Left colon (tissue), 2 donors: Measurements from ENCODE around the gene PLEKHM1. TPM values are rescaled to one million over a fixed set of nuclear protein-coding genes. Genes with fewer than 3 reads are reported as not detected.
A peak's percentile ranks its signal among the peaks of the same experiment; 100 is the strongest.
"Not testable (repeated sequence)": the region's sequence is repeated elsewhere in the genome, so short reads cannot be mapped to it uniquely, and the experiment has no call there.

Experiments
- ATAC-seq: fragments of 200-7000 bp; cut with Tn5 transposase; one replicate; pipeline ENCODE4 v1.9.1; 2020; ENCODE audit warnings: mild to moderate bottlenecking, moderate library complexity
- DNase-seq, 2 donors: peaks; one replicate each; pipeline ENCODE4 v3.0.0-alpha.2; 2020
- intact Hi-C, 2 donors: fragments of 100-400 bp; cut with DNase I in 1 of 2; cut with micrococcal nuclease in 1 of 2; formaldehyde crosslinking; loops; one replicate each; pipeline versions ENCODE4 v1.11.2 to v1.14.0; 2022; cut with DNase I, micrococcal nuclease
- total RNA-seq, 2 donors: library from RNA; stranded (reverse); fragmentation: NEBNext Ultra II Directional; extraction: Animal tissue kit (Norgen Biotek cat#: 25700); gene quantifications; one replicate each; pipeline ENCODE4 v1.2.1, GENCODE V29; 2021
- donor health status: DM: no; HTN: no; CAD: no.
- donor health status: DM: yes; HTN: yes; CAD: no.

PLEKHM1 gene
- total RNA-seq, 2 donors from 2014 or later, result 56.9 to 73.7 TPM

- intact Hi-C loops, DNase-seq: not testable (repeated sequence)
- peak; percentile 65 for ATAC-seq
Measured at GRCh38 chr17:45469204-45469563, 21.3 kb downstream of the PLEKHM1 start.

GRCh38 chr17:45468293-45469203, 22.0 kb downstream of the PLEKHM1 start:
- ATAC-seq (peak; percentile 79), DNase-seq (peak in 1 of 2 donors; percentile 27)
- intact Hi-C loops, result not testable (repeated sequence)

GRCh38 chr17:45461524-45462327, 28.8 kb downstream of the PLEKHM1 start:
- DNase-seq, result peak; percentile 57 to 81
- peak; percentile 98 for ATAC-seq
- intact Hi-C loops, result not testable (repeated sequence)

- DNase-seq, ATAC-seq, intact Hi-C loops: not testable (repeated sequence)
Measured at GRCh38 chr17:45460422-45460821, 30.1 kb downstream of the PLEKHM1 start.

GRCh38 chr17:45454341-45454740, 36.2 kb downstream of the PLEKHM1 start:
- ATAC-seq, DNase-seq, intact Hi-C loops: not testable (repeated sequence)

GRCh38 chr17:45453731-45454130, 36.8 kb downstream of the PLEKHM1 start:
- DNase-seq, ATAC-seq, intact Hi-C loops: not testable (repeated sequence)

GRCh38 chr17:45453225-45453534, 37.3 kb downstream of the PLEKHM1 start:
- ATAC-seq, DNase-seq, intact Hi-C loops: not testable (repeated sequence)

- DNase-seq, intact Hi-C loops, ATAC-seq: not testable (repeated sequence)
Measured at GRCh38 chr17:45452329-45453224, 37.9 kb downstream of the PLEKHM1 start.

GRCh38 chr17:45451660-45452059, 38.9 kb downstream of the PLEKHM1 start:
- not testable (repeated sequence) for DNase-seq

GRCh38 chr17:45451131-45451530, 39.4 kb downstream of the PLEKHM1 start:
- intact Hi-C loops, result no loop called here
- DNase-seq (no peak), ATAC-seq (no peak)

More at GRCh38 chr17:45451660-45452059, 38.9 kb downstream of the PLEKHM1 start:
- intact Hi-C loops, ATAC-seq: not testable (repeated sequence)

GRCh38 chr17:45449708-45450329, 40.7 kb downstream of the PLEKHM1 start:
- DNase-seq, intact Hi-C loops: not testable (repeated sequence)

GRCh38 chr17:45449260-45449659, 41.3 kb downstream of the PLEKHM1 start:
- DNase-seq, intact Hi-C loops, ATAC-seq: not testable (repeated sequence)

More at GRCh38 chr17:45449708-45450329, 40.7 kb downstream of the PLEKHM1 start:
- not testable (repeated sequence) for ATAC-seq

- intact Hi-C loops, result not testable (repeated sequence)
- ATAC-seq, result peak; percentile 62
Measured at GRCh38 chr17:45448483-45448882, 42.0 kb downstream of the PLEKHM1 start.

GRCh38 chr17:45448066-45448465, 42.5 kb downstream of the PLEKHM1 start:
- ATAC-seq (peak; percentile 69), DNase-seq (peak; percentile 62 to 68)
- intact Hi-C loops, result not testable (repeated sequence)

More at GRCh38 chr17:45448483-45448882, 42.0 kb downstream of the PLEKHM1 start:
- not testable (repeated sequence) for DNase-seq

GRCh38 chr17:45447650-45448049, 42.9 kb downstream of the PLEKHM1 start:
- DNase-seq (peak in 1 of 2 donors; percentile 41), ATAC-seq (peak; percentile 40)
- intact Hi-C loops, result not testable (repeated sequence)

- ATAC-seq, result peak; percentile 30
- DNase-seq, result peak in 1 of 2 donors; percentile 38
- intact Hi-C loops, result not testable (repeated sequence)
Measured at GRCh38 chr17:45446872-45447625, 43.5 kb downstream of the PLEKHM1 start.
